ENCODE results near the gene CNNM3.

The CNNM3 gene

GRCh38 chr2:96819876-96820511 is 3.9 kb downstream of the CNNM3 start:
- no peak for DNase-seq

DNA sequence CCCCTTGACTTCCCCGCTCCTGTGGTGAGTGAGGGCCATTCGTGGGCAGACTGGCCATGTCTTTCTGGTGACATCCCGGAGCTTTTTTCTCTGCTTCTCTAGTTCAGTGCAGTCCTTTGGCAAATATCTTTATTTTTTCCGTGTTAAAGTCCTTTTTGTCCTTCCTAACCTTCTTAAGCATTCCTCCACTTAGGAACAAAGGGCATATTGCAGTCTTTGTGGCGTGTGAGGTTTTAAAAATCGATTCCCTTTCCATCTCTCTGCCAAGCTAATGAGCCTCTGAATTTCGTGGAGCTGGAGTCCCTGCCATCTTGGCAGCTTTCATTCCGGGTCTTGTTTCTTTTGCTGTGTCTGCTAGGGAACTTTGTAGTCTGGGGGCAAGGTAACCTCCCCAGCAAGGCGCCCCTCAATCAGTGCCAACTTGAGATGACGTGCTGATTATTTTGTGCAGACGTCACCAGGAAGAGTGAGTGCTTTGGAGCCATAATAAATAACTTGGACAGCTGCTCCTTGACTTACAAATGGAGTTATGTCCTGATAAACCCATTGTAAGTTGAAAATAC is 5.1 kb downstream of the CNNM3 start:
- DNase-seq = no peak

- no peak for DNase-seq
Measured at GRCh38 chr2:96822786-96823185, 6.7 kb downstream of the CNNM3 start.

GRCh38 chr2:96823198-96823597 is 7.1 kb downstream of the CNNM3 start:
- DNase-seq = no peak

DNA sequence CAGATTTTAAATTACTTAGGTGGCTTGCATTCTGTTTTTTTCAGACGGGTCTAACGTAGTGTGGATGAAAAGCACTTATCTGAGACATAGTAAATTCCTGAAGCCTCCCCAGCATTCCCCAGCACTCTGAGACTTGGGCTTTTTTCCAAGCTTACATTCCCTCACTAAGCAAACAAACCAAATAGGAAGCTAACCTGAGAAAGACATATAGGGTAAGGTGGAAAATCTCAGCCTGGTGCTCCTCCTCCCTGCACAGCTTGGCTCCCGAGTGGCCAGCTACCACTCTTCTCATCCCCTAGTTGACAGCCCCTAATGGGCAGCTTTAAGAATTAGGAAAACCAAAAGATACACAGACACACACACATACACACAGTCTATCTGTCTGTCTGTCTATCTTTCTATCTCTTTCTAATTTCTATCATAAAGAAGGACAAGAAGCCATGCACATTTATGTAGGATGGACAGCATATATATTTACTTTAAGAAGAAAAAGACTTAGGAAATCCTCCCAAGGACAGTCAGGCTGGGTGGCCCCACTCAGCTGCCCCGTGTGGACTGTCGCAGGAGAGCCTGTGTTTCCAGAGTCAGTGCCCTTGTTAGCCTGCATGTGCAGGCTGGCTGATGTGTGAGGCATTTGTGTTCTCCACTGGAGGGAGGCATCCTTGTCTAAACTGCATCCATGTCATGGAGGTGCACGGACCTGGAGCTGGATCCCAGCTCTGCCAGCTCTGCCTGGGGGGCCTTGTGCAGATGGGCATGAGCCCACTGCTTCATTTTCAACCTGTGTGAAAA is 8.2 kb downstream of the CNNM3 start:
- DNase-seq = no peak

DNA sequence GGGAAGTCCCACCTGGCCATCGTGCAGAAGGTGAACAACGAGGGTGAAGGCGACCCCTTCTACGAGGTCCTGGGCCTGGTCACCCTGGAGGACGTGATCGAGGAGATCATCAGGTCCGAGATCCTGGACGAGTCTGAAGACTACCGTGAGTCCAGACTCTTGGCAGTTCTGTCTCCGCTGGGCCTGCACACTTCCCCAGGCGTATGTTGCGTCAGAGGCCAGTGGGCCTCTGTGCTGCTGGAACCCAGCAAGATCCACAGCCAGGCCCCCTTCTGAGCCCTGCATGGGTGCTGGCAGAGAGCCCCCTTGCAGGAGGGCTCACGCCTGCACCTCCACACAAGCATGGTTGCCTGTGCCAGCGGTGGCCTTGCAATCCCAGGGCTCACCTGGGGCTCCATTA is 9.0 kb downstream of the CNNM3 start:
- DNase-seq = no peak

GRCh38 chr2:96826546-96827278 is 10.6 kb downstream of the CNNM3 start:
- DNase-seq = no peak

DNA sequence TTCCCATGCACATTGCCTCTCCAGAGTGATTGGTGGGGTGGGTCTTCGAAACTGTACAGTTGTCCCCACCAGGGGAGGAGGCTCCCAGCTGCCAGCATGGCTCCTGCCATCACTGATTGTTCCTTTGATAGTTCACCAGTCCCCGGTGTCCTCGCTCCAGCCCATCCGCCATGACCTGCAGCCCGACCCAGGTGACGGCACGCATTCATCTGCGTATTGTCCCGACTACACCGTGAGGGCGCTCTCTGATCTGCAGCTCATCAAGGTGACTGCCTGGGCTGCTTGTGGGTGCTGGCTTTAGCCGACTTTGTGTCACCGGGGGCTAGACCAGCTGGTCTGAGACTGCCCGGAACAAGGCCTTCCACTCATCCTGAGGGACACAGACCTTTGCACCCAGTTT is 12.4 kb downstream of the CNNM3 start:
- no peak for DNase-seq

GRCh38 chr2:96828874-96829273 is 12.8 kb downstream of the CNNM3 start:
- DNase-seq = no peak

DNA sequence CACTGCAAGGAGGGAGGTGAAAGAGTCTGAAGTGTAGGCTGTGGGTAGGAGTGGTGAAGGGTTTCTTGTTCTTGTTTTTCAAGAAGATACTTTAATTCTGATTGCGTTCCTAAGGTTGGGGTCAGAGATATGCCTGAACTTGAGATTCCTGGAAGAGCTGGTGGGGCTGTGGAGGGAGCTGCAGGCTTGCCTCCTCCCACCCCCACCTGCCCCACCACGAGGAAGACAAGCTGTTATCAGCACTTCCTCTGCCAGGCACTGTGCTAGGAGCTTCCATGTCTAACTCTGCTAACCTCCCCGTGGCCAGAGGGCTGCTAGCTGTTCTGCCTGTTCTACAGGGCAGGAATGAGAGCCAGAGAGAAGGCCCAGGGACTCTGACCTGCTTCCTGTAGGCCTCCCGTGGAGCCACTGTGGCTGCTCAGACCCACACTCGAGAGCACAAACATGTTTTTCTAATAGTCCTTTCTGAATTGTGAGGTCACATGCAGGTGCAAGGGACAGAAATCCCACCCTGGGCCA is 14.0 kb downstream of the CNNM3 start:
- DNase-seq = no peak

DNA sequence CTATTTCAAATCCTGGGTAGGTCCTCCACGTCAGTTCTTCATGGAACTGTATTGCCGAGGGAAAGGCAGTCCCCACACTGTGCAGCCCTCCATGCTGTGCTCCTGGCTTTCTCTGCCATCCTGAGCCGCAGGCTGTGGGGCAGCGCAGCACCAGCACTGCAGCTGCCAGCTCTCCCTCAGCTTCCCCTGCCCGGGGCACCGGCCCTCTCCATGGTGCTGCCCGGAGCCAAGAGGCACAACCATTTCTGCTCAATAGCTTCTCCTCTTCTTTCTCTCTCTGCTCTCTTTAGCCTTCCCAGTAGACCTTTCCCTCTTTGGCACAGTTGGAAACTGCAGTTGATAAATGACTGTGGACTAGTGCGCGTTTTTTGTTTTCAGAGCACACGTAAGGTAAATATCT is 15.6 kb downstream of the CNNM3 start:
- DNase-seq = no peak

DNA sequence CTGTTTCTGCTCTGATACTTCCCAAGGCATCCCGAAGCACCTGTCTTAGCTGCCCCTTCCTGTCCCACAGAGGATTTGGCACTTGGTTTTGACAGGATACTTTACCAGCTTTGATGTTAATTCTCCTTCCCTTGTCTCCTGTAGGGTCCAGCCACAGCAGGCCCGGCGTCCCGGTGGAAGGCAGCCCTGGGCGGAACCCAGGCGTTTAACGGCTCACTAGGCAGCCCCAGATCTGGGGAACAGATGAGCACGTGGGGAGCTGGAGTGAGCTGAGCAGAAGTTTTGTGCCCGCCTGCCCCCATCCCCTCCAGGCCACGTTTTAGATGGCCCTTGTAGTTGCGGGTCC is 16.3 kb downstream of the CNNM3 start:
- DNase-seq = no peak

GRCh38 chr2:96832754-96833507 is 16.9 kb downstream of the CNNM3 start:
- DNase-seq = peak; percentile 97

GRCh38 chr2:96835830-96836229 is 19.8 kb downstream of the CNNM3 start:
- DNase-seq = no peak

- DNase-seq = no peak
Measured at GRCh38 chr2:96837575-96837974, 21.5 kb downstream of the CNNM3 start.

- DNase-seq = no peak
Measured at GRCh38 chr2:96838345-96839292, 22.6 kb downstream of the CNNM3 start.

- no peak for DNase-seq
Measured at GRCh38 chr2:96839293-96839874, 23.3 kb downstream of the CNNM3 start.

- no peak for DNase-seq
Measured at GRCh38 chr2:96839875-96840850, 24.1 kb downstream of the CNNM3 start.

GRCh38 chr2:96841701-96842495 is 25.8 kb downstream of the CNNM3 start:
- no peak for DNase-seq

Data from NCI-H146 (cell line).